K562 (cell line): Measurements from ENCODE around the gene CD55. TPM values are rescaled to one million over a fixed set of nuclear protein-coding genes. Genes with fewer than 3 reads are reported as not detected.

Experiments used
- ATAC-seq: fragments of 200-7000 bp; cut with Tn5 transposase; 3 replicates; pipeline ENCODE4 v1.9.1; 2020; ENCODE audit warnings: moderate library complexity
- BruUV-seq: library from RNA; stranded (reverse); fragments of 400-500 nt; replicated peaks from 2 replicates; lab custom pipeline; 2021; lab: Mats Ljungman, UMichigan
- CTCF ChIA-PET: fragments of 300-600 bp; formaldehyde crosslinking; extraction: SDS; loops from one replicate; lab custom pipeline; 2021; ENCODE audit warnings: low intra/inter-chr PET ratio; lab: Yijun Ruan, JAX
- POLR2A ChIA-PET: fragments of 300-600, 350-650 bp; sonication (Branson Sonifier 250); formaldehyde crosslinking; extraction: SDS; loops from one replicate; lab custom pipeline; 2021; ENCODE audit warnings: antibody characterized with exemption, inconsistent platforms; lab: Yijun Ruan, JAX
- DNase-seq, 4 experiments: peaks; one replicate each; pipeline versions ENCODE4 v3.0.0 to v3.0.0-alpha.2; 2011 to 2018; ENCODE audit warnings: low spot score in 3 of 4, mixed read lengths in 3 of 4; ENCODE audit errors: extremely low read depth in 1 of 4
- FAIRE-seq: peaks from 2 replicates; lab custom pipeline; 2011; peaks lifted over from hg19 to GRCh38; lab: Jason Lieb, UNC
- H2AFZ ChIP-seq: 2 replicates; pipeline ENCODE4 v1.6.0; 2011; ENCODE audit warnings: low read depth, low read length, control low read depth, inconsistent platforms
- H3K27ac ChIP-seq: fragments of 200-600 bp; 3 replicates; pipeline ENCODE4 v1.8.0; 2011; ENCODE audit warnings: low read depth, mild to moderate bottlenecking, control low read depth, inconsistent platforms, low read length, moderate library complexity, mixed read lengths; ENCODE audit errors: extremely low read depth
- H3K27me3 ChIP-seq, 2 experiments: fragments of 300-600 bp in 1 of 2; 2 replicates in 1 of 2; 3 replicates in 1 of 2; pipeline versions ENCODE4 v1.6.0 to v1.8.0; 2011; ENCODE audit warnings: inconsistent platforms in 2 of 2, low read length in 2 of 2, mild to moderate bottlenecking in 1 of 2, mixed read lengths in 1 of 2, moderate library complexity in 1 of 2; ENCODE audit not compliant: control insufficient read depth in 2 of 2, insufficient read depth in 2 of 2
- H3K36me3 ChIP-seq: fragments of 300-600 bp; 3 replicates; pipeline ENCODE4 v1.8.0; 2011; ENCODE audit warnings: mild to moderate bottlenecking, low read length, inconsistent platforms; ENCODE audit not compliant: control insufficient read depth, insufficient read depth
- H3K4me1 ChIP-seq, 2 experiments: fragments of 200-600 bp in 1 of 2; replicated peaks in 1 of 2; 2 replicates in 1 of 2; 3 replicates in 1 of 2; pipeline versions ENCODE4 v1.5.1 to v1.8.0; 2011; ENCODE audit warnings: inconsistent platforms in 2 of 2, low read length in 2 of 2, mild to moderate bottlenecking in 1 of 2, mixed read lengths in 1 of 2, moderate library complexity in 1 of 2; ENCODE audit not compliant: control insufficient read depth in 2 of 2, insufficient read depth in 2 of 2
- H3K4me2 ChIP-seq: 2 replicates; pipeline ENCODE4 v1.6.1; 2011; ENCODE audit warnings: low read length, control low read depth, inconsistent platforms, mixed read lengths; ENCODE audit not compliant: insufficient read depth
- H3K4me3 ChIP-seq: fragments of 200-600 bp; sonication (generic), shearing (Covaris generic); 2 replicates; pipeline ENCODE4 v1.5.1; 2016; ENCODE audit warnings: control low read depth, inconsistent platforms
- H3K79me2 ChIP-seq: fragments of 200-600 bp; 3 replicates; pipeline ENCODE4 v1.8.0; 2011; ENCODE audit warnings: low read length, inconsistent platforms; ENCODE audit not compliant: control insufficient read depth, insufficient read depth
- H3K9ac ChIP-seq, 2 experiments: 2 replicates each; pipeline versions ENCODE4 v1.6.0 to v1.6.1; 2011; ENCODE audit warnings: low read depth in 2 of 2, low read length in 2 of 2, control low read depth in 1 of 2, inconsistent platforms in 1 of 2, mild to moderate bottlenecking in 1 of 2, mixed read lengths in 1 of 2; ENCODE audit not compliant: insufficient read depth in 1 of 2
- H3K9me1 ChIP-seq: one replicate; pipeline ENCODE4 v1.6.0; 2011; ENCODE audit warnings: inconsistent platforms, mild to moderate bottlenecking, low read length, moderate library complexity; ENCODE audit not compliant: control insufficient read depth, insufficient read depth
- H3K9me3 ChIP-seq: replicated peaks from 2 replicates; pipeline ENCODE4 v1.5.1; 2011; ENCODE audit warnings: low read depth, low read length, inconsistent platforms; ENCODE audit not compliant: control insufficient read depth, insufficient read depth
- H4K20me1 ChIP-seq: replicated peaks from 2 replicates; pipeline ENCODE4 v1.6.1; 2011; ENCODE audit warnings: low read length, inconsistent platforms, mixed read lengths; ENCODE audit not compliant: control insufficient read depth, insufficient read depth
- DMBX1 ChIP-seq: fragments of 250-450 bp; sonication (Bioruptor Pico); IDR thresholded peaks from 2 replicates; pipeline ENCODE4 v1.8.0; 2022; ENCODE audit warnings: inconsistent platforms, mild to moderate bottlenecking, moderate library complexity, borderline replicate concordance
- ESRRB ChIP-seq: fragments of 250-450 bp; sonication (Bioruptor Pico); IDR thresholded peaks from 2 replicates; pipeline ENCODE4 v1.5.0; 2020; ENCODE audit warnings: mild to moderate bottlenecking, moderate library complexity, borderline replicate concordance
- MTF1 ChIP-seq: fragments of 250-450 bp; sonication (Bioruptor Pico); IDR thresholded peaks from 2 replicates; pipeline ENCODE4 v1.9.0; 2021; ENCODE audit warnings: moderate library complexity, mild to moderate bottlenecking, inconsistent platforms, borderline replicate concordance
- PHF21A ChIP-seq: fragments of 450-650 bp; IDR thresholded peaks from 2 replicates; pipeline ENCODE4 v1.6.1; 2017; ENCODE audit warnings: low read depth, borderline replicate concordance
- TEAD1 ChIP-seq, 2 experiments: fragments of 450-650 bp in 1 of 2; sonication (generic) in 1 of 2; formaldehyde crosslinking; IDR thresholded peaks; 2 replicates each; pipeline versions ENCODE4 v1.4.0 to v1.8.0; 2020 to 2022; ENCODE audit warnings: mild to moderate bottlenecking in 2 of 2, missing genetic modification reagents in 1 of 2
- TEAD2 ChIP-seq: fragments of 450-650 bp; IDR thresholded peaks from 2 replicates; pipeline ENCODE4 v1.6.1; 2016; ENCODE audit warnings: missing genetic modification characterization, control low read depth, missing compliant biosample characterization
- ZBTB8A ChIP-seq: fragments of 450-650 bp; IDR thresholded peaks from 2 replicates; pipeline ENCODE4 v1.6.1; 2018; ENCODE audit warnings: mild to moderate bottlenecking, moderate library complexity; ENCODE audit not compliant: partially characterized antibody
- ZNF23 ChIP-seq: fragments of 250-450 bp; sonication (Bioruptor Pico); IDR thresholded peaks from 2 replicates; pipeline ENCODE4 v1.4.0; 2020; ENCODE audit warnings: mild to moderate bottlenecking
- WGBS: fragments of 100-300 bp; shearing (Covaris generic); methylation state at CpG from one replicate; pipeline ENCODE4 v1.1.6; 2016; ENCODE audit warnings: low coverage, mixed read lengths; ENCODE audit not compliant: insufficient coverage; ENCODE audit errors: missing lambda C conversion rate; 5-methylcytosine and 5-hydroxymethylcytosine counted together
- in situ Hi-C: fragments of 300-500 bp; cut with MboI; formaldehyde crosslinking; loops from 4 replicates; pipeline ENCODE4 v1.15.0; 2018; ENCODE audit warnings: inconsistent platforms, mixed read lengths
- intact Hi-C: fragments of 100-400 bp; cut with micrococcal nuclease; formaldehyde crosslinking; loops from 2 replicates; pipeline ENCODE4 v1.14.2; 2022
- polyA plus RNA-seq, 8 experiments: library from polyadenylated mRNA; depleted of rRNA in 4 of 8; stranded (reverse) in 5 of 8; unstranded in 3 of 8; fragments of >200 nt; fragmentation: Nextera tagmentation in 2 of 8; fragmentation: Illumina TruSeq in 1 of 8; extraction: Ambion mirVana in 2 of 8; extraction: Trizol in 1 of 8; gene quantifications; 2 replicates each; pipeline versions ENCODE4 v1.2.1 to v1.2.3, GENCODE V29; 2011 to 2014; ENCODE audit warnings: inconsistent platforms in 1 of 8, missing spikeins in 1 of 8
- total RNA-seq, 7 experiments: library from RNA; depleted of rRNA in 6 of 7; stranded (reverse); fragments of >200 nt in 6 of 7; fragmentation: Illumina TruSeq in 2 of 7; extraction: Trizol in 2 of 7; gene quantifications; 2 replicates each; pipeline versions ENCODE4 v1.2.1 to v1.2.3, GENCODE V29; 2011 to 2021; ENCODE audit warnings: low replicate concordance in 1 of 7
- TF ChIP-seq, protein P1 (sequence below): fragments of 150-350 bp; conservative IDR thresholded peaks from 2 replicates; pipeline ENCODE4 v1.6.1; 2014; ENCODE audit warnings: low read length

Gene CD55
- total and polyA plus RNA-seq, 9 of the 15 experiments (the other 6 are each of a cell fraction or from before 2014, with no cell fraction given), result 17.7 to 150 (median 97.0) TPM

DNA sequence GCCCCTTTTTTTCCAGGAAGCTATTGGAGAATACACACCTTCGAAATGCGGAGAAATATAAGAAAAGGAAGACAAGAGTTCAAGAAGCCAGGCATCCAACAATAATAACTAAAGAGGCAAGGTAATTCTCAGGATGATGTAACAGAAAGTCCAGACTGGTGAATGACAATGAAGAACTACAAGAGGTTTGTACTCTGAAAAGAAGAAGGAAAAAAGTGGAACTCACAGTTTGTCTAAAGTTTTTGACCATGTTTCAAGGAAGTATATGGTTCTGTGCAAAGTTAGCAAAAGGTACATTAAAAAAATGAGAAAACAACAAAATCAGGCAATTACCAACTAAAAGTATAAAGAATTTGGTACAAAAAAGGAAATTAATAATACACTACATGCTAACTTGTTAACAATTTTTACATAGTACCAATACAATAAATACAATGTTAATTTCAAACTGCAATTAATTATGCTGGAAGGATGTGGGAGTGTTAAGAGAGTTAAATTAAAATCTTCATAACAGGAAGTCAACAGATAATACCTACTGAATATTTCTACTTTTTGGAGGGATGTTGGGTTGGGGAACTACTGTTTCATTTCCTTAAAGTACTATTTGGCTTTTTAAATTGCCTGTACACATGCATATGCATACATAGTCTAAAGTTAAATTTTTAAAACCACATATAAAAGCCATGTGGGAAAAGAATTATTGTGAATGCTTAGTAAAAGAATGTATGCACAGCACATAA, 12.9 kb upstream of the CD55 start:
- Histone ChIP-seq H3K9ac (peak overlapping the region in 1 of 2 experiments; percentile 20; a peak in 2 of 4 replicates), H4K20me1 (no peaks in the 10 kb centered on the region), H3K79me2 (no peaks in the 10 kb centered on the region), H2AFZ (peak overlapping the region; percentile 72), H3K4me2 (no peak overlapping the region), H3K4me3 (no peak overlapping the region), H3K36me3 (no peaks in the 10 kb centered on the region), H3K9me3 (no peaks in the 10 kb centered on the region), H3K27me3 (no peaks in the 10 kb centered on the region), H3K4me1 (peaks cover 17 to 46% of the 10 kb centered on the region in 2 experiments), H3K9me1 (no peaks in the 10 kb centered on the region), H3K27ac (peak overlapping the region; percentile 81; the same call in 2 of the 3 replicates)
- intact Hi-C loops (no loop called here), in situ Hi-C loops (no loop called here)
- no TSS peak for BruUV-seq
- ATAC-seq (peak; percentile 10; the same call in 1 of the 3 replicates), DNase-seq (peak in 1 of 4 experiments; percentile 29), FAIRE-seq (no peak)
- WGBS, result 86% methylated on average over 2 of the region's 2 CpGs
- POLR2A ChIA-PET, result interaction anchor here (1.0 to 1.9 kb wide), 2 partner anchors 13 to 15 kb away, joined by 3 to 11 read pairs; partner anchors contain the start of gene CD55
- CTCF ChIA-PET, result no interaction called here
- TF ChIP-seq ZNF23, result 0 out of 2 replicates have a peak, but pooled peaks have one; percentile 24
- TF ChIP-seq TEAD2, result no peak
- peak; percentile 48; the same call in 1 of the 2 replicates for TF ChIP-seq DMBX1 (CRISPR knock-in tag)
- TF ChIP-seq MTF1, result no peak
- TF ChIP-seq TEAD1 (CRISPR knock-in tag; IDR thresholded peaks at IDR 0.05), result no peak
- no peak for TF ChIP-seq PHF21A
- no peak for TF ChIP-seq ZBTB8A
- TF ChIP-seq ESRRB, result no peak
- TF ChIP-seq, protein P1, sequence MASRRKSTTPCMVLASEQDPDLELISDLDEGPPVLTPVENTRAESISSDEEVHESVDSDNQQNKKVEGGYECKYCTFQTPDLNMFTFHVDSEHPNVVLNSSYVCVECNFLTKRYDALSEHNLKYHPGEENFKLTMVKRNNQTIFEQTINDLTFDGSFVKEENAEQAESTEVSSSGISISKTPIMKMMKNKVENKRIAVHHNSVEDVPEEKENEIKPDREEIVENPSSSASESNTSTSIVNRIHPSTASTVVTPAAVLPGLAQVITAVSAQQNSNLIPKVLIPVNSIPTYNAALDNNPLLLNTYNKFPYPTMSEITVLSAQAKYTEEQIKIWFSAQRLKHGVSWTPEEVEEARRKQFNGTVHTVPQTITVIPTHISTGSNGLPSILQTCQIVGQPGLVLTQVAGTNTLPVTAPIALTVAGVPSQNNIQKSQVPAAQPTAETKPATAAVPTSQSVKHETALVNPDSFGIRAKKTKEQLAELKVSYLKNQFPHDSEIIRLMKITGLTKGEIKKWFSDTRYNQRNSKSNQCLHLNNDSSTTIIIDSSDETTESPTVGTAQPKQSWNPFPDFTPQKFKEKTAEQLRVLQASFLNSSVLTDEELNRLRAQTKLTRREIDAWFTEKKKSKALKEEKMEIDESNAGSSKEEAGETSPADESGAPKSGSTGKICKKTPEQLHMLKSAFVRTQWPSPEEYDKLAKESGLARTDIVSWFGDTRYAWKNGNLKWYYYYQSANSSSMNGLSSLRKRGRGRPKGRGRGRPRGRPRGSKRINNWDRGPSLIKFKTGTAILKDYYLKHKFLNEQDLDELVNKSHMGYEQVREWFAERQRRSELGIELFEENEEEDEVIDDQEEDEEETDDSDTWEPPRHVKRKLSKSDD, result no peak
